Lung (tissue), 12 donors: Measurements from ENCODE around the gene TEX54. TPM values are rescaled to one million over a fixed set of nuclear protein-coding genes. Genes with fewer than 3 reads are reported as not detected.
"Not testable (repeated sequence)": the region's sequence is repeated elsewhere in the genome, so short reads cannot be mapped to it uniquely, and the experiment has no call there.

ENCODE experiments used
- ATAC-seq: fragments of 200-7000 bp; cut with Tn5 transposase; one replicate; pipeline ENCODE4 v1.9.1; 2020; ENCODE audit warnings: moderate number of reproducible peaks; ENCODE audit not compliant: insufficient read depth, low FRiP score
- DNase-seq, 3 donors: peaks; one replicate each; pipeline ENCODE4 v3.0.0-alpha.2; 2013 to 2017
- H3K27ac ChIP-seq, 2 donors: one replicate each; pipeline ENCODE4 v1.5.1; 2013; ENCODE audit warnings: mild to moderate bottlenecking in 2 of 2, moderate library complexity in 2 of 2, control low read depth in 1 of 2, inconsistent platforms in 1 of 2, low read depth in 1 of 2, low read length in 1 of 2
- H3K27me3 ChIP-seq, 3 donors: one replicate each; pipeline ENCODE4 v1.5.1; 2013; ENCODE audit warnings: low read length in 2 of 3; ENCODE audit not compliant: control insufficient read depth in 3 of 3, insufficient read depth in 3 of 3
- H3K36me3 ChIP-seq, 4 donors: one replicate each; pipeline ENCODE4 v1.5.1; 2013; ENCODE audit warnings: low read length in 4 of 4, mild to moderate bottlenecking in 1 of 4, moderate library complexity in 1 of 4; ENCODE audit not compliant: control insufficient read depth in 4 of 4, insufficient read depth in 4 of 4
- H3K4me1 ChIP-seq, 5 donors: one replicate each; pipeline ENCODE4 v1.5.1; 2013; ENCODE audit warnings: low read length in 5 of 5, mild to moderate bottlenecking in 2 of 5, moderate library complexity in 1 of 5; ENCODE audit not compliant: control insufficient read depth in 5 of 5, insufficient read depth in 5 of 5
- H3K4me3 ChIP-seq: one replicate; pipeline ENCODE4 v1.5.1; 2013; ENCODE audit warnings: mild to moderate bottlenecking, control low read depth, moderate library complexity
- H3K9ac ChIP-seq, 2 donors: one replicate each; pipeline ENCODE4 v1.5.1; 2013; ENCODE audit warnings: low read length in 2 of 2, control low read depth in 1 of 2; ENCODE audit not compliant: insufficient read depth in 1 of 2
- H3K9me3 ChIP-seq, 4 donors: one replicate each; pipeline ENCODE4 v1.5.1; 2013; ENCODE audit warnings: low read length in 3 of 4, mild to moderate bottlenecking in 1 of 4, moderate library complexity in 1 of 4; ENCODE audit not compliant: control insufficient read depth in 4 of 4, insufficient read depth in 3 of 4
- CTCF ChIP-seq: IDR thresholded peaks from 2 replicates; pipeline ENCODE4 v1.5.1; 2012; ENCODE audit warnings: mild to moderate bottlenecking; ENCODE audit errors: control extremely low read depth, extremely low read depth
- WGBS, 2 donors: extraction: QIAGEN DNeasy Blood & Tissue Kit; methylation state at CpG; one replicate each; pipeline ENCODE4 v1.1.7; 2013; 5-methylcytosine and 5-hydroxymethylcytosine counted together
- polyA plus RNA-seq, 2 donors: library from polyadenylated mRNA; stranded (reverse); fragments of 200-250 nt; gene quantifications; one replicate each; pipeline ENCODE4 v1.2.1, GENCODE V29; 2013
- total RNA-seq, 2 donors: library from RNA; depleted of rRNA in 1 of 2; stranded (reverse); fragments of >200 nt in 1 of 2; gene quantifications; one replicate each; pipeline ENCODE4 v1.2.1, GENCODE V29; 2014 to 2021
- donor health status: control.
- donor health status: control.
- donor health status: Bipolar disorder and iron deficiency.
- donor health status: healthy.
- donor health status: DM: yes; HTN: yes; CAD: no.

TEX54 gene
- total and polyA plus RNA-seq, 4 donors = not detected

- Histone ChIP-seq H3K27me3 (no peaks in the 10 kb centered on the region), H3K4me1 (peaks cover 0 to 17% (median 5%) of the 10 kb centered on the region in 5 donors), H3K4me3 (no peak overlapping the region), H3K9me3 (no peaks in the 10 kb centered on the region), H3K27ac (peak overlapping the region; percentile 90 to 97), H3K9ac (peak overlapping the region; percentile 67 to 98), H3K36me3 (peaks cover 0 to 3% (median 0%) of the 10 kb centered on the region in 4 donors)
- peak; percentile 90 to 99 (median 98) for DNase-seq
- no peak for TF ChIP-seq CTCF
- ATAC-seq = peak; percentile 67
- WGBS, 2 donors = 0 to 1% methylated on average over 33 of the region's 33 CpGs
These were observed 8.9 kb upstream of the TEX54 start for GRCh38 chr11:62841361-62842170.

GRCh38 chr11:62840721-62841360, 8.2 kb upstream of the TEX54 start:
- not testable (repeated sequence) for H3K4me3 ChIP-seq, H3K36me3 ChIP-seq, H3K9me3 ChIP-seq, H3K27me3 ChIP-seq, ATAC-seq
- 0 to 1% methylated on average over 41 of the region's 41 CpGs for WGBS, 2 donors
- Histone ChIP-seq H3K9ac (peak overlapping the region; percentile 50 to 98), H3K4me1 (peaks cover 0 to 17% (median 5%) of the 10 kb centered on the region in 5 donors), H3K27ac (peak overlapping the region; percentile 90 to 97)
- peak in 1 of 3 donors; percentile 66 for DNase-seq

- WGBS, 2 donors = 0% methylated on average over 62 of the region's 62 CpGs
These were observed 6.7 kb upstream of the TEX54 start, which contains the start of gene WDR74 for GRCh38 chr11:62839050-62839945. Gene WDR74, minus strand, starts transcription at chr11:62839590. Its CDS starts 20 bp downstream, at chr11:62839570.

More at GRCh38 chr11:62839050-62839945, 6.7 kb upstream of the TEX54 start, which contains the start of gene WDR74:
- peaks cover 0 to 17% (median 5%) of the 10 kb centered on the region in 5 donors for H3K4me1 ChIP-seq
- peak within 1 kb of the TSS; percentile 82 for H3K4me3 ChIP-seq
- peak within 1 kb of the TSS; percentile 50 to 98 for H3K9ac ChIP-seq
- ATAC-seq (peak; percentile 77), DNase-seq (peak; percentile 95 to 98 (median 97))
- TF ChIP-seq CTCF = no peak
- H3K27me3 ChIP-seq = no peaks in the 10 kb centered on the region
- peaks cover 5 to 20% (median 11%) of the 10 kb centered on the region in 4 donors for H3K36me3 ChIP-seq
- H3K9me3 ChIP-seq = no peaks in the 10 kb centered on the region
- H3K27ac ChIP-seq = peak within 1 kb of the TSS; percentile 90 to 97
